Islet precursor cell (in vitro differentiated cells): Measurements from ENCODE around the gene TRAF6.

ENCODE experiments used
- DNase-seq: peaks from one replicate; pipeline ENCODE4 v3.0.0-alpha.2; 2018

TRAF6 gene

DNA sequence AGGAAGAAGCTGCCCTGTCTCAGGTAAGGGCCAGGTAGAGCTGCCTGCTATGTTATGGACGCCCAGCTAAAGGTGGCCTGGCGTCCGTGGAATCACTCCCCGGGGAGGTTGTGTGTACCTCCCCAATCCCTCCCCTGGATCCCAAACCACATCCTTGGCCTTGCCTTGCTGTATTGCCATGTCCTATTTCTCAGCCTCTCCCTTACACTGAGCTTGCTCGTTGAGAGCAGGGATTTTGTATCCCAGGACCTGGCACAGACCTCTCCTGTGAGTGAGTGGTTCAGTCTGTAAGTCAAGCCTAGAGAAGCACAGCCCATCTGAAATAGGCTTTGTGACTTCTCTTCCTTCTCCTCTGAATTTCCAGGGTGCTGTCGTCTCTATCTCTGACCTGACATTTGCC lies 53.9 kb downstream of the TRAF6 start:
- no peak for DNase-seq

DNA sequence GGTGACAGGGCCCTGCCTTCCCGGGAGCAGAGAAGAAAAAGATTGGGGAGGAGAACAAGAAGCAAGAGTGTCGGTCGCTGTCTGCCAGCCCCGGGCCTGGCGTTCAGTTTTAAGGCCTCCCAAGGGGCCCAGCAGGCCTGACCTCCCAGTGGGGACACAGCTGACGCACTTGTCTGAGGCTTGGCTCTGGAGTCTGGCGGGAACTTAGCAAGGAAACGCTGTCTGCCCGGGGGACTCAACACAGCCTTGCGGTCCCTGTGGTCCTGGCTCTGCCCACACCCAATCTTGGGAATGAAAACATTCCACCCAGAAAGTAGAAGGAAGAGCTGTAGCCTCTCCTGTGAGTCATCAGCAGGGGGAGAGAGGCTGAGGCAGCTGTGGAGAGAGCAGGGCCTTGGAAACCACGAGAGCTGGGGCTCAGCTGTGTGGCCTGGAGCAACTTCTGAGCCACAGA lies 54.4 kb downstream of the TRAF6 start:
- peak; percentile 98 for DNase-seq

DNA sequence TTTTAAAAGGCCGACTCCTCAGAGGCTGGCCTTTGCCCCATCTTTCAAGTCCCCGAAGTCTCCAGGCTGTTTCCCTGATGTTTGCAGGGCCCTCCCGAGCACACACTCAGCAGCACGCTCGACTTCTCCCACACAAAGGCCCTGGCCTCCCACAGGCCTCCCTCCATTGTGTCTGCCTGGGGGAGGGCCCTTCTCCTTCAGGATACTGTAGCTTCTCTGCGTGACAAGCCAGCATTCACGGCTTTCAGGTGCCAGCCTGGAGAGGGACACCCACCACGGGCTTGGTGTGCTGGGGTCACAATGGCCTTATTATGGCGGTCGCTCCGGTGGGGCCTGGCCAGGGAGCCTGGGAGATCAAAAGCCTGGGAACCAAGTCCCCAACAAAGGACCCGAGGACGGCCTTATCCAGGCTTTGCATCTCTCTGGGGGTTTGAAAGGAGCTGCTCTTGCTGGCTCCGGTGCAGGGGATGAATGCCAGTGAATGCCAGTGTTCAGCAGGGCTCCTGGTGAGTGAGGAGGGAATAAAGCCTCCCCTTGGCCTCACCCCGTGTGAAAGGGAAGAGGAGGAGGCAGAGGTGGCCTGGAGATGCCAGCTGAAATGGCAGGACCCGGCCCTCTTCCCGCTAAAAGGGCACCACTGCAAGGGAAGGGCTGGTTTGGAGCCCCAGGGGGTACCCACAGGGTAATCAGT lies 55.0 kb downstream of the TRAF6 start:
- no peak for DNase-seq

DNA sequence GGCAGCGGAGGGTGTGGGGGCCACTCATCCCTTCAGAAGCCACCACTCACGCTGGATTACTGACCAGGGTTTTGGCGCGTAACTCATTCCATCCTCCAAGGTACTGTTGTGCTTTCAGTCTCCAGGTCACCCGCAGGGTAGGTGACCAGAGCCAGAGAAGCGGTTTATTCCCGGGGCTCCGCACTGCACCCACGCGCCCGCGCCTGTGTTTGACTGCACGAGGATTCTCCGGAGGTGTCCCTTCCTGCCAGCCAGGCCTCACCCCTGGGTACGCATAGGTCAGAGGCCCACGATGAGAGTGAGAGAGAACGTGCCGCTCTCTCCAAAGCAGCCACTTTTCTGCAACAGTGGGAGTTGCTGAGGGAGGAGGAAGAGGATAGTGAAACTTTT lies 55.5 kb downstream of the TRAF6 start:
- DNase-seq, result peak; percentile 47

DNA sequence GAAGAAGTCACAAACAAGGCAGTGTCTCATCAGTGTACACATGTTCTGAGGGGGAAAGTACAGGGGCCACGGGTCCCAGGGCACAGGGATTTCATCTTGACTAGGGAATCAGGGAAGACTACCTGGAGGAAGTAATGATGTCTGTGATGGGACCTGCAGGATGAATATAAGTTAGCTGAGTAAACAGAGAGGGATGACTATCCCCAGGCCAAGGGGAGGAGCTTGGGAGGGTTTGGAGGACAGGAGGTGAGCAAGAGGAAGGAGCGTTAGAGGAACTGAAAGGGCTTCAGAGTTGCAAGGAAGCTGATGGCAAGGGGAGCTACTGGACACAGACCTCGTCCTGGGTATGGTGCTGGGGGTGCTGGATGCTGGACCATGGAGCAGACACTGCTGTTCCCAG lies 56.4 kb downstream of the TRAF6 start:
- peak; percentile 52 for DNase-seq

DNA sequence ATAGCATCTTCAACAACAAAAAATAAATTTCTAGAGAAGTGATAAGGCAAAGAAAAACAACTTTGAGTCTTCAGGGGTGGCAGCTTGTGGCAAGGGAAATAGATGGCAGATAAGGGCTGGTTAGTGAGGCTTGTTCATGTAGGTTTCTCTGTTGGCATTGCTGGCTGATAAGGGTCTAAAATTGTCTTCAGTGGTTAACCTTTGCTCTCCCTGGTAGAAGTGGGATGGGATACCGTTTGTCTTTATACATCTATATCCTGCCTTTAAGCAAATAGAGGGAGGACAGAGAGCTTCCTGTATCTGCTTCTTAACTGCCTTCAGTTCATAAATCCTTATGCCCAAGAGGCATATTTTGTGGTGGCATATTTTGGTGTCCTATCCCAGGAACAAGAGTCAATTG lies 57.1 kb downstream of the TRAF6 start:
- peak; percentile 14 for DNase-seq

DNA sequence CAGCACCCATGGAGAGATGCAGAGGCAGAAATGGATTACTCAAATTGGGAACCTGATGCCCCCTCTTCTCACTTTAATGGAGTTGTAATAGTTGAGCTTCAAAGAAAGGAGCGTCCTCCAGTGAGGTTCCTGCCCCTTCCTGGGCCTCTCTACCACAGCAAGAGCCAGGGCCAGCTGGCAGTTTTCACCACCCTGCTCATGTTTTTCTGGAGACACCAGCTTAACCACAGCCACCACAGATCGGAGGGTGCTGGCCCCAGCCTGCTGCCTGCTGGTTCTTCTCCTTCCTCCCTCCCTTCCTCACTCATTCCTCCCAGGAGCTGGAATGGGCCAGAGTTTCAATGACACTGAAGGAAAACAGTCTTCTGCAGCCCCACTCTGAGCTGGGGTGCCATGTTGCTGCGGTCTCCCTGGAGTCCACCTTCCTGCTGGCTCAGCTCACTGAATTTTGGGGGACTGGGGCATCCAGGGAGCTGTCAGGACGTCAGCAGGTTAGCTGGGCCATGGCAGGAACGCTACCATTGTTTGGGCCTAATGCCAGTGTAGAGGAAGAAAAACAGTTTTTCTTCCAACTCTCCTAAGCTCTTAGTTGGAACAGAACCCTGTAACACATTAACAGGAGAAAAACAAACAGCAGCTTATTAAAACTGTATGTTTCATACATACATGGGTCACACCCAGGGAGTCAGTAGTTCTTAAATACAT lies 57.7 kb downstream of the TRAF6 start:
- peak; percentile 43 for DNase-seq

DNA sequence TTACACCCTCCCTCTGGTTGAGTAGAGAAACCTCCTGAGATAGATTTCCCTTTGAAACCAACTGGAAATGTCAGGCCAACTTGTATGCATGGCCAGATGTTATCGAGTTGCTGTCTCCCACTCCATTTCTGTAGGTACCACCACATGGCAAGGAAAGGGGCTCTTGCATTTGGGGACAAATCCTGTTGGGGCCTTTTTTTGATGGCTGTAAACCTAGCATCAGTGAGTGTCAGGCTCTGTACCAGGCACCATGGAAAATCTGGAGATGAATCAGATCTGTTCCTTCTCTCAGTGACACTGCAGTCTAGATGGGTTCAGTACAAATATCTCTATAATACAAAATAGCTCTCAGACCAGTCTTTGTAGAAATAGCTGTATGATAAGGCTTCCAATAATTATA lies 58.4 kb downstream of the TRAF6 start:
- no peak for DNase-seq

DNA sequence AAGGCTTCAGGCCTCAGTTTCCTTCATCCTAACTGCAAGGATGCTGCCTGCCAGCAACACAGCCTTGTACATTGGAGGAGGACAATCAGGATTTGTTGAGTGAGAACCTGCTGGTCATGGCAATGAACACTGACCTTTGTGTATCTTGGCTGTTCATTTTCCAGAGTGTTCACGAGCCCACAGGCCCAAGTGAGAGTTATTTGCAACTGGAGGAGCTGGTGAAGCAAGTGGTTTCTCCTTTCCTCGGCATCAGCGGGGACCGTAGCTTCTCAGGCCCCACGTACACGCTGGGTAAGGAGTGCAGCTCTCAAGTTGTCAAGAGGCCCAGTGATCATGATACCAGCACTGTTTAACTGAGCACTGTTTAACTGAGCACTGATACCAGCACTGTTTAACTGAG lies 59.0 kb downstream of the TRAF6 start:
- peak; percentile 35 for DNase-seq

DNA sequence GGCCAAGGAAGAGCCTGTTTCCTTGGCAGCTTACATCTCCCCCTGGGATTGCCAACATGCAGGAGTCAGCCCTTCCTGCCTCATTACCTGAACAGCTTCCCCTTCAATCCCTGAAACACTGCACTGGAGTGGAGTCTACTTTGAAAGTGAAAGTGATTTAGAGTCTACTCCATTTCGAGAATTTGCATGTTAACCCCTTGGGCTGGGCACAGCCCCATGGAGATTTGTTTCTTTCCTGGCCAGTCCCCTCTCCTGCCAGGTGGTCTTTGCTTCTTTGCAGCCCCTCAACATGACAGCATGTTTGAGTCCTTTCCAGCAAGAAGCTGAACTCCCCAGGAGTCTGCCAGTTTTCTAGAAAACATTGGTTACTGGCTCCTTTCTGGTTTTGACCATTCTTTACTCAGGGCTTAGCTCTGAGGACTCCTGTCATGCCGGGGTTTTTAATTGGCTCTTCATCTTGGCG lies 59.9 kb downstream of the TRAF6 start:
- peak; percentile 24 for DNase-seq

DNA sequence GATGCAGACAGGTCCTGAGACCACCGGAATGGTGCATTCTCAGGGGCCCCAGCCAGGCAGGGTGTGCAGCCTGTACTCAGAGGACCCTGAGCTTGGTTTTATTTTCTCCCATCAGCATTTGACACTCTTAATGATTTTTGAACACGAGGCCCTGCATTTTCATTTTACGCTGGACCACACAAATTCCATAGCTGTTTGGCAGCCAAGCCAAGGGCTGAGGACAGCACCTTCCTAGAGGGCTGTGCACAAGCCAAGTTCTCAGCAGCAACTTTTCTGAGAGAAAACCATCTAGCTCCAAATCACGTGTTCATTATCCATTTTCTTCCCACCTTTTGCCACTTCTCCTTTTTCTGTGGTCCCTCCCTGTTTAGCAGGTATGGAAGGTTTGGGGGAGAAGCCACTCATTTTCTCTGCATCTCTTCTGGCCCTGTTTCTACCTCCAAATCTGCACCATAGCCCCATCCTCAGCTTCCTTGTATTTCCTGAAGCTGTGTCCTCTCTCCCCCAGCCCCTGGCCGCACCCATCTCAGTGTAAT lies 60.4 kb downstream of the TRAF6 start:
- peak; percentile 26 for DNase-seq

DNA sequence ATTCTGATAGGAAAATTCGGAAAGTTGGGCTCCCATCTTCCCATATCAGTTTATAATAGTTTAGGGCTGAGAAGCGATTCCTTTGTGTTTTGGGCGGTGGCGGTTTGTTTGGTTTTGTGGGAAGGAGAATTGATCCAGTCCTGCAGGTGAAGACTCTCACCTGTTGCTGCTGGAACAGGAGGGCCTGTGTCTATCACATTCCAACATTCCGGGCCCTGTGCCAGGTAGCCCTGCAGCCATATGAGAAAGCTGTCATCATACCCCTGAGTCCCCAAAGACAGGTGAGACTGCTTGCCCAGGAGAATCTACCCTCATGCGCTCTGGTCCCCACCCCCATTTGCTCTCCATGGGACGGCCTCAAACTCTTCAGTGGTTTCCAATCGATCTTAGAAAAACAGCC lies 62.1 kb downstream of the TRAF6 start:
- DNase-seq, result no peak

DNA sequence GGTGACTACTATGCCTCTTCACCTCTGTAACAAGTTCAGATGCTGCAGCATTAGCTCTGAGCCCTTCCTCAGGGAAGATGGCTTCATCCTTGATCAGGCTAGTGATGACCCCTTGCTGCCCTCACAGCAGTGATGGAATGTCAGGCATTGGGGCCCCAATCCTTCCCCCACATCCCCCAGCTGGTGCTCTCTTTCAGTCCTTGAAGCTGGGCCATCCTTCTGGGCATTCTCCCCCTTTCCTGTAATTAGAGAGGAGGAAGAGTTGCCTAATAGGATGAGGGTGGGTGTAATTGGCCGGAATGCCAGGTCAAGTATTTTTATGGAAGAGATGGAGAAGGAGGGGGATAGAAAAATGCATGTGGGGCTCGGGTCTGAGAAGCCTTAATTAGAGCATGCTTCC lies 62.6 kb downstream of the TRAF6 start:
- DNase-seq, result no peak

DNA sequence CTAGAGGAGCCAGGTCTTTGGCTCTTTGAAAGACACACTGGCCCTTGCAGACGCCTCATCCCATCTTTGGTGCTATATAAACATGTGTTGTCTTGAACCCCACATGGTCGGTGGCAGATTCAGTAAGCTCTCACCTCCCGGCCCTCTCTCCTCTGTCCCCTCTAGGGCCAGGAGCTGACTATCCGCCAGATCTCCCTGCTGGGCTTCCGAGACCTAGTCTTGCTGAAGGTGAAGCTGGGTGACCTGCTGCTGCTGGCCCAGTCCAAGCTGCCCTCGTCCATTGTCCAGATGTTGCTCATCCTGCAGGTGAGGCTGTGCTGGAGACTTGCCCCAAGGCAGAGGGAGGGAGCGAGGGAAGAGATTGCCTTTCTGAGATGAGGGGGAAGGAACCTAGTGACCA lies 63.9 kb downstream of the TRAF6 start:
- DNase-seq, result no peak

DNA sequence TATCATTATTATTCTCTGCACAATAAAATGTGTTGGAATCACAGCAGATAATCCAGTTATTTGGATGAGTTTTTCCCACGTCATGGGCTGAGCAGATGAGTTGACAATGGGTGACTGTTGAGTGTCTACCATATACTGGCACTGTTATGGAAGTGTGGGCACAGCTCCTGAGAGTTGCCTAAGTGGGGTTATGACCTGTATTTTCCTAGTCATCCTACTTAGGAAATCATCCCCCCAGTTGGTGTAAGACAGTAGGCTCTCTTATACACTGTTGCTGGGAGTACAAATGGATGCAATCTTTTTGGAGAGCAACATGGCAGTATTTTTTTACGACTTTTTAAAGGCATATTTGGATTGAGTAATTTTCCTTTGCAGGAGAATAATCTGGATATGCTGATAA lies 66.4 kb downstream of the TRAF6 start:
- no peak for DNase-seq

DNA sequence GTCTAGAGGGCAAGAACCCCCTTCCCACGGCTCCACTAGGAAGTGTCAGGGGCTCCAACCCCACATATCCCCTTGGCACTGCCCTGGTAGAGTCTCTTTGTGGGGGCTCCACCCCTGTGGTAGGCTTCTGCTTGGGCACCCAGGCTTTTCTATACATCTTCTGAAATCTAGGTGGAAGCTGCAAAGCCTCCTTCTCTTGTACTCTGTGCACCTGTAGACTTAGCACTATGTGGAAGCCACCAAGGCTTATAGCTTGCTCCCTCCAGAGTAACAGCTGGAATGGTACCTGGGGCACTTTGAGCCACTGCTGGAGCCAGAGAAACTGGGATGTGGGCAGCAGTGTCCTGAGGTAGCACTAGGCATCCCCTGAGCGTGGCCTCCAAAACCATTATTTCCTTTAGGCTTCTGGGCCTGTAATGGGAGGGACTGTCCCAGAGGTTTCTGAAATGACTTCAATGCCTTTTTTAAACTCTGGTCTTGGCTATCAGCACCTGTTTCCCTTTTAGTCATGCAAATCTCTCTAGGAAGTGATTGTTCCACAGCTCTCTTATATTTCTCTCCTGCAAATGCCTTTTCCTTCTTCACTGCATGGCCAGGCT lies 68.4 kb downstream of the TRAF6 start:
- no peak for DNase-seq

DNA sequence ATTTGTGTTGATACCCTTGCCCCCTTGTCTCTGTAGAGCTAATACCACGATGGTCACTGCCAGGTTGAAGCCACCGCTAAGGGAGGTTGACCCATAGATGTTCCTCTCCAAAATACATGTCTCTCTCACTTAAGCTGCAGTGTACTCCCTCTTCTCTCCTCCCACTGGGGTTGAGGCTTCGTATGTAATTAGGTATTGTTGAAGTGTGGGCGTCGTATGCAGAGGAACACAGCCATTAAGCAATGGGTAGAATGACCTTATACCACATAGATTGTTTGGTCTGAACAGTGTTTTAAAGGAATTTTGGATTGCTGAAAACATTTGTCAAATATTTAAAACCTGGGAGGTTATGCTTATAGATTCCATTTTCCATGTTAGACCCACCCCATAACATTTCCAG lies 71.9 kb downstream of the TRAF6 start:
- no peak for DNase-seq

DNA sequence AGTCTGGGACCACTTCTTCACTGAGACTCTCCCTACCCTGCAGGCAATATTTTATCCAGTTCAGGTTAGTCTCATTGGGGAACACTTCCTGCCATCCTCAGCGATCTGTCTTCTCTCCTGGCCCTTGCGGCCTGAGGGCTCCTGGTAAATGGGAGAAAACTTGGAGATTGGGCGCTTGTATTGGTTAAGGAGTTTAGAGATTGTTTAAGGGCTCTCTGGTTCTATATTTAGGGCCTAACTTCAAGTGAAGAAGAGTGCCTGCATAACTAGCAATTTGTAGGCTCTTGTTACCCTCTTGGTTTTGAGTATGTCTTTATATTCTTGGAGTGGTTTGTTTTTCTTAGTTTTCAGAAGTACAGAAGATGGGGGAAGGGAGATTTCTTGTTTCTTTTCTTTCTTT lies 72.7 kb downstream of the TRAF6 start:
- no peak for DNase-seq
